HepG2 (cell line): ENCODE data around the gene PTPN3. TPM values are rescaled to one million over a fixed set of nuclear protein-coding genes. Genes with fewer than 3 reads are reported as not detected.

ENCODE experiments used
- CCDC6 ChIP-seq: sonication (generic); formaldehyde crosslinking; IDR thresholded peaks from 2 replicates; pipeline ENCODE4 v1.8.1; 2022; ENCODE audit warnings: mild to moderate bottlenecking, missing genetic modification reagents, moderate library complexity
- CHD2 ChIP-seq: IDR thresholded peaks from 2 replicates; pipeline ENCODE4 v1.6.1; 2011; ENCODE audit warnings: low read depth, low read length, improper control_type of control experiment
- JUNB ChIP-seq: sonication (generic); formaldehyde crosslinking; IDR thresholded peaks from 2 replicates; pipeline ENCODE4 v1.8.0; 2022; ENCODE audit warnings: missing genetic modification reagents, mild to moderate bottlenecking, borderline replicate concordance
- KMT2B ChIP-seq: IDR thresholded peaks from 2 replicates; pipeline ENCODE4 v1.6.1; 2016; ENCODE audit warnings: missing genetic modification reagents, missing compliant biosample characterization
- NFYC ChIP-seq: IDR thresholded peaks from 2 replicates; pipeline ENCODE4 v1.6.1; 2016; ENCODE audit warnings: missing genetic modification reagents, missing compliant biosample characterization
- SUZ12 ChIP-seq: fragments of 150-350 bp; IDR thresholded peaks from 2 replicates; pipeline ENCODE4 v1.6.1; 2014; ENCODE audit warnings: low read depth, low read length
- ZFP62 ChIP-seq: sonication (generic); formaldehyde crosslinking; IDR thresholded peaks from 2 replicates; pipeline ENCODE4 v1.4.0; 2020; ENCODE audit warnings: missing genetic modification reagents
- ZMAT3 ChIP-seq: sonication (generic); formaldehyde crosslinking; conservative IDR thresholded peaks from 2 replicates; pipeline ENCODE4 v1.7.0; 2021; ENCODE audit warnings: missing genetic modification reagents
- ZNF205 ChIP-seq: IDR thresholded peaks from 2 replicates; pipeline ENCODE4 v1.6.1; 2018; ENCODE audit warnings: missing biosample characterization, missing genetic modification reagents
- ZNF234 ChIP-seq: sonication (generic); formaldehyde crosslinking; conservative IDR thresholded peaks from 2 replicates; pipeline ENCODE4 v1.5.1; 2020; ENCODE audit warnings: mild to moderate bottlenecking, missing genetic modification reagents
- ZNF557 ChIP-seq: sonication (generic); formaldehyde crosslinking; IDR thresholded peaks from 2 replicates; pipeline ENCODE4 v1.4.0; 2020; ENCODE audit warnings: missing genetic modification reagents
- ZNF746 ChIP-seq: sonication (generic); formaldehyde crosslinking; IDR thresholded peaks from 2 replicates; pipeline ENCODE4 v1.8.0; 2022; ENCODE audit warnings: mild to moderate bottlenecking, missing genetic modification reagents
- ZNF773 ChIP-seq: sonication (generic); formaldehyde crosslinking; IDR thresholded peaks from 2 replicates; pipeline ENCODE4 v1.4.0; 2020; ENCODE audit warnings: missing genetic modification reagents, borderline replicate concordance
- ZNF839 ChIP-seq: sonication (generic); formaldehyde crosslinking; IDR thresholded peaks from 2 replicates; pipeline ENCODE4 v1.4.0; 2020; ENCODE audit warnings: missing genetic modification reagents, mild to moderate bottlenecking, borderline replicate concordance
- polyA plus RNA-seq, 8 experiments: library from polyadenylated mRNA; depleted of rRNA in 3 of 8; stranded (reverse) in 7 of 8; unstranded in 1 of 8; fragments of >200 nt; fragmentation: Illumina TruSeq in 4 of 8; extraction: Trizol in 4 of 8; gene quantifications; 2 replicates each; pipeline versions ENCODE4 v1.2.1 to v1.2.3, GENCODE V29; 2011 to 2016; ENCODE audit warnings: low read depth in 4 of 8, missing spikeins in 1 of 8, mixed read lengths in 1 of 8; ENCODE audit not compliant: insufficient read depth in 1 of 8
- total RNA-seq, 5 experiments: library from RNA; depleted of rRNA; stranded (reverse); fragments of >200 nt; fragmentation: Illumina TruSeq; extraction: Trizol; gene quantifications; 2 replicates each; pipeline ENCODE4 v1.2.3, GENCODE V29; 2016; ENCODE audit warnings: low read depth in 1 of 5
- TF ChIP-seq, protein P1 (sequence below): sonication (generic); formaldehyde crosslinking; IDR thresholded peaks from 2 replicates; pipeline ENCODE4 v1.4.0; 2020; ENCODE audit warnings: missing genetic modification reagents, mild to moderate bottlenecking, borderline replicate concordance
- TF ChIP-seq, protein P2 (sequence below): sonication (generic); formaldehyde crosslinking; conservative IDR thresholded peaks from 2 replicates; pipeline ENCODE4 v1.4.0; 2020; ENCODE audit warnings: missing genetic modification reagents
- TF ChIP-seq, protein P3 (sequence below): sonication (generic); formaldehyde crosslinking; IDR thresholded peaks from 2 replicates; pipeline ENCODE4 v1.8.0; 2022; ENCODE audit warnings: missing genetic modification reagents, mild to moderate bottlenecking, inconsistent platforms, borderline replicate concordance
- TF ChIP-seq, protein P4 (sequence below): sonication (generic); formaldehyde crosslinking; IDR thresholded peaks from 2 replicates; pipeline ENCODE4 v1.8.0; 2022; ENCODE audit warnings: missing genetic modification reagents, mild to moderate bottlenecking, borderline replicate concordance
- TF ChIP-seq, protein P5 (sequence below): sonication (generic); formaldehyde crosslinking; IDR thresholded peaks from 2 replicates; pipeline ENCODE4 v1.4.0; 2020; ENCODE audit warnings: low read depth, mild to moderate bottlenecking, missing genetic modification reagents
- TF ChIP-seq, protein P6 (sequence below): sonication (generic); formaldehyde crosslinking; IDR thresholded peaks from 2 replicates; pipeline ENCODE4 v1.8.0; 2022; ENCODE audit warnings: mild to moderate bottlenecking, missing genetic modification reagents, moderate library complexity

Gene PTPN3
- total and polyA plus RNA-seq, 2 of the 13 experiments (the other 11 are each of a cell fraction or from before 2014, with no cell fraction given) = 5.6 to 20.5 TPM

DNA sequence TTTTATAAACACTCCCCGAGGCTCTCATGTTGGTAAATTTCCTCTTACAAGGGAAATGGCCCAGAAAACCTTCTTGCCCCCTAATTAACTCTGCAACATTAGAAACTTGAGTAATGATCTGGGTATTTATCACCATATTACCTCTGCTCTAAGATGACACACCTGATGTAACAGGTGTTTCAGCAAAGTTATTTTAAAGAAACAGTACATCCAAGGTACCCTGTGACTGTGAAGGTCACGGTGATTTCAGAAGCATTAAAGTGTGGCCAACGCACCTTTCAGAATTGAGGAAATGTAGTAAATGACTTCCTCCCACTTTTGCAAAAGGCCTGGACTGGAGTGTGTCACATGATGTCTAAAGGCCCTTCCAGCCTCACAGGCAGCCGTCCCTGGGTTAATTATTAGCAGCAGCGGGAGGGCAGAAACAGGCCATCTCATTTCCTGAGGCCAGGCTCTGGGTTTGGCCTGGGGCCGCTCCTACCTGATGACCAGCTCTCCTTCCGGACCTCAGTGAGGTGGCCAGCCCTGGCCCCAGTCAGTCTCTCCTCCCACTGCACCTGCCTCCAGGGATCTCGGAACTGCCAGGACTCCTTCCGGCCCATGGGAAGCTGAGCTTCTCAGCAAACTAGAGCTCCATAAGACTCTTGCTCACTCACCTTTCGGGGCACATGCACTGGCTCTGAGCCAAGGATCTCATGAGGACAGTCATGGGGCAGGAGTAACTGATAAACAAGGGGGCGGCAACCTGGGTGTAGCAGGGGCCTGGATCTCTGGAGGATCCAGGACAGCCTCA lies 20.7 kb downstream of the PTPN3 start (continued):
- TF ChIP-seq, protein P1, sequence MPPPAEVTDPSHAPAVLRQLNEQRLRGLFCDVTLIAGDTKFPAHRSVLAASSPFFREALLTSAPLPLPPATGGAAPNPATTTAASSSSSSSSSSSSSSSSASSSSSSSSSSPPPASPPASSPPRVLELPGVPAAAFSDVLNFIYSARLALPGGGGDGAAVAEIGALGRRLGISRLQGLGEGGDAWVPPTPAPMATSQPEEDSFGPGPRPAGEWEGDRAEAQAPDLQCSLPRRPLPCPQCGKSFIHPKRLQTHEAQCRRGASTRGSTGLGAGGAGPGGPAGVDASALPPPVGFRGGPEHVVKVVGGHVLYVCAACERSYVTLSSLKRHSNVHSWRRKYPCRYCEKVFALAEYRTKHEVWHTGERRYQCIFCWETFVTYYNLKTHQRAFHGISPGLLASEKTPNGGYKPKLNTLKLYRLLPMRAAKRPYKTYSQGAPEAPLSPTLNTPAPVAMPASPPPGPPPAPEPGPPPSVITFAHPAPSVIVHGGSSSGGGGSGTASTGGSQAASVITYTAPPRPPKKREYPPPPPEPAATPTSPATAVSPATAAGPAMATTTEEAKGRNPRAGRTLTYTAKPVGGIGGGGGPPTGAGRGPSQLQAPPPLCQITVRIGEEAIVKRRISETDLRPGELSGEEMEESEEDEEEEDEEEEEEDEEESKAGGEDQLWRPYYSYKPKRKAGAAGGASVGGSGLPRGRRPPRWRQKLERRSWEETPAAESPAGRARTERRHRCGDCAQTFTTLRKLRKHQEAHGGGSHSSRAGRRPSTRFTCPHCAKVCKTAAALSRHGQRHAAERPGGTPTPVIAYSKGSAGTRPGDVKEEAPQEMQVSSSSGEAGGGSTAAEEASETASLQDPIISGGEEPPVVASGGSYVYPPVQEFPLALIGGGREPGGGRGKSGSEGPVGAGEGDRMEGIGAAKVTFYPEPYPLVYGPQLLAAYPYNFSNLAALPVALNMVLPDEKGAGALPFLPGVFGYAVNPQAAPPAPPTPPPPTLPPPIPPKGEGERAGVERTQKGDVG = no peak; the same call in 1 of the 2 replicates
- TF ChIP-seq ZNF746 (no peak), ZMAT3 (CRISPR knock-in tag) (no peak), ZNF839 (CRISPR knock-in tag) (no peak), CHD2 (no peak), ZNF205 (no peak), ZFP62 (CRISPR knock-in tag) (no peak), NFYC (CRISPR knock-in tag) (no peak), SUZ12 (no peak), ZNF773 (CRISPR knock-in tag) (no peak), KMT2B (CRISPR knock-in tag) (peak; percentile 43), ZNF557 (CRISPR knock-in tag) (no peak), CCDC6 (no peak), JUNB (no peak), ZNF234 (CRISPR knock-in tag) (no peak)
- TF ChIP-seq, protein P2, sequence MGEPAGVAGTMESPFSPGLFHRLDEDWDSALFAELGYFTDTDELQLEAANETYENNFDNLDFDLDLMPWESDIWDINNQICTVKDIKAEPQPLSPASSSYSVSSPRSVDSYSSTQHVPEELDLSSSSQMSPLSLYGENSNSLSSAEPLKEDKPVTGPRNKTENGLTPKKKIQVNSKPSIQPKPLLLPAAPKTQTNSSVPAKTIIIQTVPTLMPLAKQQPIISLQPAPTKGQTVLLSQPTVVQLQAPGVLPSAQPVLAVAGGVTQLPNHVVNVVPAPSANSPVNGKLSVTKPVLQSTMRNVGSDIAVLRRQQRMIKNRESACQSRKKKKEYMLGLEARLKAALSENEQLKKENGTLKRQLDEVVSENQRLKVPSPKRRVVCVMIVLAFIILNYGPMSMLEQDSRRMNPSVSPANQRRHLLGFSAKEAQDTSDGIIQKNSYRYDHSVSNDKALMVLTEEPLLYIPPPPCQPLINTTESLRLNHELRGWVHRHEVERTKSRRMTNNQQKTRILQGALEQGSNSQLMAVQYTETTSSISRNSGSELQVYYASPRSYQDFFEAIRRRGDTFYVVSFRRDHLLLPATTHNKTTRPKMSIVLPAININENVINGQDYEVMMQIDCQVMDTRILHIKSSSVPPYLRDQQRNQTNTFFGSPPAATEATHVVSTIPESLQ = no peak
- TF ChIP-seq, protein P3, sequence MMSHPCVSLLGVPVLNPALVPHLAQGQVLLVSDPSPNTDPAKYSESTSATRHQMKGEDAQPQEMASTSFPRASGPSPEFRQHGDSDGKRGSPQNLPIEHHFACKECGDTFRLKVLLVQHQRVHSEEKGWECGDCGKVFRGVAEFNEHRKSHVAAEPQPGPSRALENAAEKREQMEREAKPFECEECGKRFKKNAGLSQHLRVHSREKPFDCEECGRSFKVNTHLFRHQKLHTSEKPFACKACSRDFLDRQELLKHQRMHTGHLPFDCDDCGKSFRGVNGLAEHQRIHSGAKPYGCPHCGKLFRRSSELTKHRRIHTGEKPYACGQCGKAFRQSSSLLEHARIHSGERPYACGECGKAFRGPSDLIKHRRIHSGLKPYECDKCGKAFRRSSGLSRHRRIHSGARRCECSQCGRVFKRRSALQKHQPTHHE (CRISPR knock-in tag) = 0 out of 2 replicates have a peak, but pooled peaks have one; percentile 28
- TF ChIP-seq, protein P4, sequence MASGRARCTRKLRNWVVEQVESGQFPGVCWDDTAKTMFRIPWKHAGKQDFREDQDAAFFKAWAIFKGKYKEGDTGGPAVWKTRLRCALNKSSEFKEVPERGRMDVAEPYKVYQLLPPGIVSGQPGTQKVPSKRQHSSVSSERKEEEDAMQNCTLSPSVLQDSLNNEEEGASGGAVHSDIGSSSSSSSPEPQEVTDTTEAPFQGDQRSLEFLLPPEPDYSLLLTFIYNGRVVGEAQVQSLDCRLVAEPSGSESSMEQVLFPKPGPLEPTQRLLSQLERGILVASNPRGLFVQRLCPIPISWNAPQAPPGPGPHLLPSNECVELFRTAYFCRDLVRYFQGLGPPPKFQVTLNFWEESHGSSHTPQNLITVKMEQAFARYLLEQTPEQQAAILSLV (CRISPR knock-in tag) = peak; percentile 67; the same call in 1 of the 2 replicates
- TF ChIP-seq, protein P5, sequence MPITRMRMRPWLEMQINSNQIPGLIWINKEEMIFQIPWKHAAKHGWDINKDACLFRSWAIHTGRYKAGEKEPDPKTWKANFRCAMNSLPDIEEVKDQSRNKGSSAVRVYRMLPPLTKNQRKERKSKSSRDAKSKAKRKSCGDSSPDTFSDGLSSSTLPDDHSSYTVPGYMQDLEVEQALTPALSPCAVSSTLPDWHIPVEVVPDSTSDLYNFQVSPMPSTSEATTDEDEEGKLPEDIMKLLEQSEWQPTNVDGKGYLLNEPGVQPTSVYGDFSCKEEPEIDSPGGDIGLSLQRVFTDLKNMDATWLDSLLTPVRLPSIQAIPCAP = no peak
- TF ChIP-seq, protein P6, sequence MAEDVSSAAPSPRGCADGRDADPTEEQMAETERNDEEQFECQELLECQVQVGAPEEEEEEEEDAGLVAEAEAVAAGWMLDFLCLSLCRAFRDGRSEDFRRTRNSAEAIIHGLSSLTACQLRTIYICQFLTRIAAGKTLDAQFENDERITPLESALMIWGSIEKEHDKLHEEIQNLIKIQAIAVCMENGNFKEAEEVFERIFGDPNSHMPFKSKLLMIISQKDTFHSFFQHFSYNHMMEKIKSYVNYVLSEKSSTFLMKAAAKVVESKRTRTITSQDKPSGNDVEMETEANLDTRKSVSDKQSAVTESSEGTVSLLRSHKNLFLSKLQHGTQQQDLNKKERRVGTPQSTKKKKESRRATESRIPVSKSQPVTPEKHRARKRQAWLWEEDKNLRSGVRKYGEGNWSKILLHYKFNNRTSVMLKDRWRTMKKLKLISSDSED (CRISPR knock-in tag) = no peak
